Measurements from ENCODE around the gene MAPK1. TPM values are rescaled to one million over a fixed set of nuclear protein-coding genes. Genes with fewer than 3 reads are reported as not detected.

MAPK1 gene
- total and polyA plus RNA-seq, 2 donors (not counting 3 experiments of a cell fraction or from before 2014, with no cell fraction given), result 50.9 to 163 TPM

- H2AFZ ChIP-seq (ENCODE audit: low read depth, low read length), result no peak overlapping the region
- H3K4me1 ChIP-seq (ENCODE audit: control insufficient read depth, extremely low read depth, insufficient read depth, low read length), result no peaks in the 10 kb centered on the region
- FAIRE-seq, result no peak
- no peak overlapping the region for H3K4me3 ChIP-seq (replicated peaks in 1 of 3; ENCODE audit: insufficient read depth in 1 of 3, low read depth in 1 of 3, low read length in 3 of 3)
- ChIA-PET CTCF (no interaction called here), POLR2A (interaction anchor here (1.4 kb wide), 1 partner anchor 17 kb away, joined by 3 read pairs; the partner anchor contains the start of gene YPEL1)
- H3K9ac ChIP-seq (replicated peaks; ENCODE audit: extremely low read depth, insufficient read depth, low read length), result no peak overlapping the region
- no TSS peak for BruUV-seq (replicated peaks)
- H3K27me3 ChIP-seq (ENCODE audit: control insufficient read depth in 2 of 2, insufficient read depth in 2 of 2, low read length in 2 of 2), result no peaks in the 10 kb centered on the region
- H3K9me1 ChIP-seq (replicated peaks; ENCODE audit: control insufficient read depth, extremely low read depth, insufficient read depth, low read length), result no peaks in the 10 kb centered on the region
- no peak overlapping the region for H3K4me2 ChIP-seq (ENCODE audit: insufficient read depth, low read length)
- H3K27ac ChIP-seq (ENCODE audit: insufficient read depth, low read depth, low read length), result no peak overlapping the region
- H4K20me1 ChIP-seq (replicated peaks; ENCODE audit: control insufficient read depth, extremely low read depth, insufficient read depth, low read length), result no peaks in the 10 kb centered on the region
- H3K36me3 ChIP-seq (ENCODE audit: control insufficient read depth in 2 of 2, extremely low read depth in 1 of 2, insufficient read depth in 2 of 2, low read length in 2 of 2), result no peaks in the 10 kb centered on the region
- no peak for DNase-seq (ENCODE audit: low read depth, low spot score)
- peak; percentile 16 for TF ChIP-seq GATA2 (IDR thresholded peaks at IDR 0.05; ENCODE audit: insufficient read depth, insufficient read length, low read depth, low read length)
- TF ChIP-seq FOS (IDR thresholded peaks at IDR 0.05; ENCODE audit: borderline replicate concordance, insufficient read depth, low read length), result no peak
- TF ChIP-seq POLR2A (IDR thresholded peaks at IDR 0.05; ENCODE audit: low read depth, low read length), result no peak
- no peak for TF ChIP-seq MAX (IDR thresholded peaks at IDR 0.05; ENCODE audit: insufficient read depth, insufficient read length)
- no peaks in the 10 kb centered on the region for H3K9me3 ChIP-seq (replicated peaks; ENCODE audit: control insufficient read depth, insufficient read depth, low read length)
- intact Hi-C loops (cut with micrococcal nuclease), result no loop called here
- dilution Hi-C loops (cut with MboI; ENCODE audit: extremely low pct_ligation_motif_present, low sequenced_read_pairs), result loop anchor here (25.0 kb wide), 1 partner anchor 218 kb away; no protein-coding TSS in a partner anchor
- no peaks in the 10 kb centered on the region for H3K79me2 ChIP-seq (ENCODE audit: control insufficient read depth, insufficient read depth, low read length)
Measured at GRCh38 chr22:21719024-21719423, 148.4 kb downstream of the MAPK1 start.

GRCh38 chr22:21718499-21718898 lies 148.9 kb downstream of the MAPK1 start:
- TF ChIP-seq EZH2 (IDR thresholded peaks at IDR 0.05; ENCODE audit: borderline replicate concordance, low read depth, low read length, severe bottlenecking) (no peak), FOS (IDR thresholded peaks at IDR 0.05; ENCODE audit: borderline replicate concordance, insufficient read depth, low read length) (no peak), POLR2AphosphoS5 (IDR thresholded peaks at IDR 0.05; ENCODE audit: insufficient read depth, low read depth, low read length) (no peak), JUN (IDR thresholded peaks at IDR 0.05; ENCODE audit: borderline replicate concordance, insufficient read depth, insufficient read length, low read depth) (no peak), POLR2A (IDR thresholded peaks at IDR 0.05; ENCODE audit: low read depth, low read length) (no peak), GATA2 (IDR thresholded peaks at IDR 0.05; ENCODE audit: insufficient read depth, insufficient read length, low read depth, low read length) (no peak), CTCF (IDR thresholded peaks at IDR 0.05; ENCODE audit: extremely low read depth in 1 of 2, insufficient read depth in 1 of 2, low read depth in 1 of 2, low read length in 2 of 2) (no peak), MYC (IDR thresholded peaks at IDR 0.05; ENCODE audit: low read depth, low read length) (no peak), MAX (IDR thresholded peaks at IDR 0.05; ENCODE audit: insufficient read depth, insufficient read length) (no peak)
- Histone ChIP-seq H3K4me1 (ENCODE audit: control insufficient read depth, extremely low read depth, insufficient read depth, low read length) (peaks cover under 1% of the 10 kb centered on the region), H3K9me3 (replicated peaks; ENCODE audit: control insufficient read depth, insufficient read depth, low read length) (no peaks in the 10 kb centered on the region), H3K4me2 (ENCODE audit: insufficient read depth, low read length) (no peak overlapping the region), H3K79me2 (ENCODE audit: control insufficient read depth, insufficient read depth, low read length) (no peaks in the 10 kb centered on the region), H3K36me3 (ENCODE audit: control insufficient read depth in 2 of 2, extremely low read depth in 1 of 2, insufficient read depth in 2 of 2, low read length in 2 of 2) (no peaks in the 10 kb centered on the region), H4K20me1 (replicated peaks; ENCODE audit: control insufficient read depth, extremely low read depth, insufficient read depth, low read length) (no peaks in the 10 kb centered on the region), H2AFZ (ENCODE audit: low read depth, low read length) (no peak overlapping the region), H3K27me3 (ENCODE audit: control insufficient read depth in 2 of 2, insufficient read depth in 2 of 2, low read length in 2 of 2) (no peaks in the 10 kb centered on the region), H3K27ac (ENCODE audit: insufficient read depth, low read depth, low read length) (no peak overlapping the region), H3K9me1 (replicated peaks; ENCODE audit: control insufficient read depth, extremely low read depth, insufficient read depth, low read length) (no peaks in the 10 kb centered on the region), H3K4me3 (replicated peaks in 1 of 3; ENCODE audit: insufficient read depth in 1 of 3, low read depth in 1 of 3, low read length in 3 of 3) (no peak overlapping the region), H3K9ac (replicated peaks; ENCODE audit: extremely low read depth, insufficient read depth, low read length) (no peak overlapping the region)
- FAIRE-seq (no peak), DNase-seq (ENCODE audit: low read depth, low spot score) (no peak)
- POLR2A ChIA-PET, result interaction anchor here (1.4 kb wide), 1 partner anchor 17 kb away, joined by 3 read pairs; the partner anchor contains the start of gene YPEL1
- dilution Hi-C loops (cut with MboI; ENCODE audit: extremely low pct_ligation_motif_present, low sequenced_read_pairs) (loop anchor here (25.0 kb wide), 1 partner anchor 219 kb away; no protein-coding TSS in a partner anchor), intact Hi-C loops (cut with micrococcal nuclease) (no loop called here)
- CTCF ChIA-PET, result interaction anchor here (0.6 kb wide), 1 partner anchor 185 kb away, joined by 3 read pairs; no protein-coding TSS in a partner anchor
- BruUV-seq (replicated peaks), result no TSS peak

All from endothelial cell of umbilical vein (primary cell).